HTR-8/SVneo (cell line): ENCODE measurements around the gene TRAPPC3L.

ENCODE experiments used
- DNase-seq: peaks from one replicate; pipeline ENCODE4 v3.0.0; 2011; ENCODE audit warnings: low spot score, mixed read lengths; ENCODE audit not compliant: insufficient read length
- FAIRE-seq: peaks from 2 replicates; lab custom pipeline; 2011; peaks lifted over from hg19 to GRCh38; lab: Jason Lieb, UNC

The TRAPPC3L gene

DNA sequence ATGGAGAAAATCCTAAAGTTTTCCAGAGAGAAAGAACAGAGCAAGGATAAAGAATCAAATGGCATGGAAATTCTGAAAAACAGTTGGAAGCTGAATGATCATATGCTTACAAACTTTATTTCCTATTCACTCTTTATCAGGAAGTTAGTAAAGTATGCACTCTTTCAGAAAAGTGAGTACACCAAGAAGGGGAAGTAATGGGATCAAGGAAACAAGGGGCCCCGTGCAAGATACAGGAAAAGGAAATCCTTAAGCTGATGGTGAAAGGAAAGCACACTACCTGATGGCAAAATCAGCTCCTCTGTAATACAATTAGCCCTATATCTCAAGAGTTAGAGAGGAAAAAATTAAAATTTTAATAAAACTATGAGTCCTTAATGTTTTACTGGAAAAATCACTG is 70.3 kb downstream of the TRAPPC3L start:
- FAIRE-seq (no peak), DNase-seq (no peak)

DNA sequence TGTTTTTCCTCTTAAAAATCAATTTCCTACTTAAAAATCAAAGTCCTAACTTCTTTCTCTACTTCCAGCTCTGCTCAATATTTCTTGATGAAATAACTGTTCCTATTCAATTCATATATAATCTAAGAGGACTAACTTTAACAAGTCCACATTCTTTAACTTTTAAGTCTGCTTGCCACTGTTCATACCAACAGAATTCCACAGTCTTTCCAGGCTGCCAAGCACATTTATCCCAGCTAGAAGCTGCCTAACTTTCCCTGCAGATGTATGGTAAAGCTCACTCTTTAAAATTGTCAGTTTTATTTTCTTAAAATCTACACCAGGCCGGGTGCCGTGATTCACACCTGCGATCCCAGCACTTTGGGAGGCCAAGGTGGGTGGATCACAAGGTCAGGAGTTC is 72.8 kb downstream of the TRAPPC3L start:
- DNase-seq (no peak), FAIRE-seq (no peak)

DNA sequence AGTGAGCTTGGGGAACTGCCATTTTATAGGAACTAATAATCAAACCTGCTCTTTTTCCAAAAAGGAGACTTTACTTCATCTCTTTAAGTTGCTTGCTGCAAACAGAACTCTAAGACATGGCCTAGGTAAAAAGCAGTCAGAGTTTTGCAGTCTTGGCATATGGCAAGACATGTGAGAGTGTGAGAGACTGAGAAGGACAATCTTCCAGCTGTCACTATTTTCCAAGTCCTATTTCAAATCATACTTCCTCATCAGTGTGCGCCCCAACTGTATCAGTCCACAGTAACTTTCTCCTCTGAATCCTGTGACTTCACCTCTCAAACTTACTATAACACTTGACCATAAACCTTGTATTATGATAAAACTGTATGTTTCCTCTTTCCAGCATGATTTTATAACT is 74.0 kb downstream of the TRAPPC3L start:
- DNase-seq (no peak), FAIRE-seq (no peak)

DNA sequence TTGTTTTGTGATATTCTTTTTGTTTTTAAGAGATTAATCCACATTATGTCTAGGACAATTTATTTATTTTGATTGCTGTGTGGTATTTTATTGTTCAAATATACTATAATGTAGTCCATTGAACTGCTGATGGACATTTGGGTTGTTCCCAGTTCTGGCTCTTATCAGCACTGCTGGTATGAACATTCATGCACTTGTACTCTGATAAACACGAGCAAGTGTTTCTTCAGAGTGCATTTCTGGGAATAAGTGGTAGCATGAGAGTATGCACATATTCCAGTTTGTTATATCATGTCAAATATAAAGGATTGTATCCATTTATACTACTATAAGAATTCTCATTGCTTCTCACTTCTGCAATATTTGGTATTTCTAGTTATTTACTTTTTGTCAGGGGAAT is 77.2 kb downstream of the TRAPPC3L start:
- DNase-seq (no peak), FAIRE-seq (no peak)

DNA sequence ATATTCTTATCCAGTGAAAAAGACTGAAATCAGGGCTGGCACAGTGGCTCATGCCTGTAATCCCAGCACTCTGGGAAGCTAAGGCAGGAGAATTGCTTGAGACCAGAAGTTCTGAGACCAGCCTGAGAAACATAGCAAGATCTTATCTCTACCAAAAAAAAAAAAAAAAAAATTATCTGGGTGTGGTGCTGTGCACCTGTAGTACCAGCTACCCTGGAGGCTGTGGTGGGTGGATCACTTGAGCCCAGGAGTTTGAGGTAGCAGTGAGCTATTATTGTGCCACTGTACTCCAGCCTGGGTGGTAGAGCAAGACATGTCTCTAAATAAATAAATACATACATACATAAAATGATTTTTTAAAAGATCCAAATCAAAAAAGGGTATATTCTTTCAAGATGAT is 78.0 kb downstream of the TRAPPC3L start:
- DNase-seq, result no peak
- FAIRE-seq, result no peak

DNA sequence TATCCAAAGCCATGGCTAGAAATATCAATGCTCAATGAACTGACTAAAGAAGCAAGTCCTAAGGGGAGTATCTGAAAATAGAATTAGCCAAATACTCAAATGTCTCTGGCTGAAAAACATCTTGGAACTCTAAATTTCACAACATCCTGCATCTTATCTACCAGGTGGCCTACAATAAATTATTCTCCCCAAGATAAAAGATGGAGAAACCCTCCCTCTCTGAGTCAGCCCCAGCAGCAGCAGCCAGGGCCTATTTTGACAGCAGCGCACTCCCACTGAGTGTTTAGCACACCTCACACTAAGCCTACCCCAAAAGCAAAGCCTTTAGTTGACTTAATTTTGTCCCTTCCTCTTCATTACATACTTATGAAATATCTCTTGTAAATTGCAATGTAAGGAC is 78.4 kb downstream of the TRAPPC3L start:
- no peak for DNase-seq

DNA sequence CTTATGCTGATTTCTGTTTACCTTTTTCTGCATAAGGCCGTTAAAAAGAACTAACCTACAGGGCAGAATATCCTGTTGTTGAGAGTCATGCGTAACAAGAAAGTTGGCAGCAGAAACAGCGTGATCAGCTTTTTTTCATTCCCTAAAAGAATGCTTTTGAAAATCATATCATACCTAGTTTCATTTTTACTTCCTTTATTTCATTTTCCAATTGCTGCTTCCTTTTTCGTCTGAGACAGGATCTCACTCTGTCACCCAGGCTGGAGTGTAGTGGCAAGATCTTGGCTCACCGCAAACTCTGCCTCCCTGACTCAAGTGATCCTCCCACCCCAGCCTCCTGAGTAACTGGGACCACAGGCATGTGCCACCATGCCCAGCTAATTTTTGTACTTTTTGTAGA is 80.2 kb downstream of the TRAPPC3L start:
- DNase-seq, result no peak
- FAIRE-seq, result no peak

More for the DNA sequence above, 78.4 kb downstream of the TRAPPC3L start:
- FAIRE-seq, result no peak

DNA sequence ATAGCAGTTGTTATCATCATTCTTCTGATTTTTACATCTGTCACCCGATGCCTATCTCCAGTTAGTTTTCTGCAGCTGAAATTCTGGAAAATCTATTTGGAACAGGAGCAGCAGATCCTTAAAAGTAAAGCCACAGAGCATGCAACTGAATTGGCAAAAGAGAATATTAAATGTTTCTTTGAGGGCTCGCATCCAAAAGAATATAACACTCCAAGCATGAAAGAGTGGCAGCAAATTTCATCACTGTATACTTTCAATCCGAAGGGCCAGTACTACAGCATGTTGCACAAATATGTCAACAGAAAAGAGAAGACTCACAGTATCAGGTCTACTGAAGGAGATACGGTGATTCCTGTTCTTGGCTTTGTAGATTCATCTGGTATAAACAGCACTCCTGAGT is 82.2 kb downstream of the TRAPPC3L start:
- DNase-seq, result no peak
- no peak for FAIRE-seq

DNA sequence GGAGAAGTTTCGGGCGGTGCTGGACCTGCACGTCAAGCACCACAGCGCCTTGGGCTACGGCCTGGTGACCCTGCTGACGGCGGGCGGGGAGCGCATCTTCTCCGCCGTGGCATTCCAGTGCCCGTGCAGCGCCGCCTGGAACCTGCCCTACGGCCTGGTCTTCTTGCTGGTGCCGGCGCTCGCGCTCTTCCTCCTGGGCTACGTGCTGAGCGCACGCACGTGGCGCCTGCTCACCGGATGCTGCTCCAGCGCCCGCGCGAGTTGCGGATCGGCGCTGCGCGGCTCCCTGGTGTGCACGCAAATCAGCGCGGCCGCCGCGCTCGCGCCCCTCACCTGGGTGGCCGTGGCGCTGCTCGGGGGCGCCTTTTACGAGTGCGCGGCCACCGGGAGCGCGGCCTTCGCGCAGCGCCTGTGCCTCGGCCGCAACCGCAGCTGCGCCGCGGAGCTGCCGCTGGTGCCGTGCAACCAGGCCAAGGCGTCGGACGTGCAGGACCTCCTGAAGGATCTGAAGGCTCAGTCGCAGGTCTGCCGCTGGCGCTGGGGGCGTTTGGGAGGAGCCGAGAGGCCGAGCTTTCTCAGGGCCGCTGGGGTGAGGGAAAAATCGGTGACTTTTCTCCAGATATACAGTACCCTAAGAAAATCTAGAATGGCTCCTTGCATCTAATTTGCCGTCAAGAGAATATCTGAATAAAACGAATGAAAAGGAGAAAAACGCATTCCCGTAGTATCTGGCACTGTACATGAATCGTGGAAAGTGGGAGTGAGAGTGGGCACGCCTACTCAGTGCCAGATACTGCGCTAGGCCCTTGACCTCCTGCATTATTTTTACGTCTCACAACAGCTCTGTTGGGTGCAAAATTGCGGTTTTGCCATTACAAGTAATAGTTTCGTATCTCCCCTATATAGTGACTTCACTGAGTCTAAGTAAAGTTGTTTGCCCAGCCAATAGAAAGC is 83.3 kb downstream of the TRAPPC3L start:
- FAIRE-seq, result no peak
- no peak for DNase-seq

DNA sequence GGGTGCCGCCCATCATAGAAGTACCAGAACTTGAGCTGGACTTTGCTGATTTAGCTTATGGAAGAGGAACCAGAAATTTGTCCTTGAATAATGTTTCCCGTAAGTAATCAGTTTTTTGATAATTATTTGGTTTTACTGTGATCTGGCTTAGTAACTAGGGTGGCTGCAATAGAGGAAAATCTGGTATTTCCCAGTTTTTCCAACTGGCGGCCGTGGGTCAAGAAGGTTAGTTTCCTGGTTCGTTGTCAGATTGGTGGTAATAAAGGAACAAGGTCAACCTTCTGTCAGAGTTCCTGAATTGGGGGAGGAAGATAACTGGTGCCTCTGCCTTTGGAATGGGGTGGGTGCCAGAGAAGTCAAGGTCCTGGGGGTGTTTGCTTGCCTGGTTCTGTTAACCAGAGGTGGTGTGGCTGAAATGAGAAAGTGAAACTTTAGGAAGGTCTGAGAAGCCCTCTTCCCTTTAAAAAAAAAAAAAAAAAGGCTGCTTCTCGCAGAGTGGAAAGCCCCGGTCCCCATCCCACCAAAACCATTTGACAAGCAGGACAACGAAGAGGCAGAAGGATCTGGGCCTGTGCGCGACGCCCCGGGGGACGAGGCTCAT is 84.1 kb downstream of the TRAPPC3L start, which contains the start of gene CALHM6:
Gene CALHM6 (plus strand): TSS at position 45 of the 601 bp plus-strand sequence. CDS start 555 bp downstream, at position 600.
- FAIRE-seq, result no peak
- no peak for DNase-seq

DNA sequence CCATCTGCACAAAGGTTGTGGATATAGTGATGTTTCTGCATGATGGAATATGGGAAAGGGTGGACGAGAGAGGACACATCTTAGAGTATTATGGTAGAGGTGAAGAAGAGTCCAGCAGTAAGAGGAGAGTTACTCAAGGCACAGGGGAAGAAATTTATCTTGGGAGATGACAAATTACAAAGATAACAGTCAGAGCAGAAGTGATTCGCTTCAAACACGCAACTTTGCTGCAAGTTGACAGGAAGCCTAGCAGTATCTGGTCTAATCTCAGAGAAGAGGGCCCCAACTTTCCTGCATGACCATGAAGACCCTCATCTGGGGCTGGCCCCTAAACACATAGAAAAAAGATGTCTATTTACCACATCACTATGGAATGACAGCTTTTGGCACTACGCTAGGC is 85.6 kb downstream of the TRAPPC3L start:
- FAIRE-seq (no peak), DNase-seq (no peak)

DNA sequence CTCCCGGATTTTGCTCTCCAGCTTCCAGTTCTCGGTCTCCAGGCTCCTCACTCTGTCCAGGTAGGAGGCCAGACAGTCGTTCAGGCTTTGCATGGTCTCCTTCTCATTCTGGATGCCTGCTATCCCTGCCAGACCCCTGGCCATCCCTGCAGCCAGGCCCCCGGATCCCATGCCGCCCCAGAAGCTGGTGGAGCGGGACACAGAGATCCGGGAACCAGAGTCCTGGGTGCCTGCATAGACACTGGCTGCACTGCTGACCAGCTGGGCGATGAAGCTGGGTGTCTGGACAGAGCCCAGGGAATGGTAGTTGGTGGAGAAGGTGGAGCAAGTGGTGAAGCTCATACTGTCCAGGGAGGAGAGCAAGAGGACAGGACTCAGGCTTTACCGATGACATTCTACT is 87.2 kb downstream of the TRAPPC3L start:
- FAIRE-seq, result no peak
- no peak for DNase-seq

DNA sequence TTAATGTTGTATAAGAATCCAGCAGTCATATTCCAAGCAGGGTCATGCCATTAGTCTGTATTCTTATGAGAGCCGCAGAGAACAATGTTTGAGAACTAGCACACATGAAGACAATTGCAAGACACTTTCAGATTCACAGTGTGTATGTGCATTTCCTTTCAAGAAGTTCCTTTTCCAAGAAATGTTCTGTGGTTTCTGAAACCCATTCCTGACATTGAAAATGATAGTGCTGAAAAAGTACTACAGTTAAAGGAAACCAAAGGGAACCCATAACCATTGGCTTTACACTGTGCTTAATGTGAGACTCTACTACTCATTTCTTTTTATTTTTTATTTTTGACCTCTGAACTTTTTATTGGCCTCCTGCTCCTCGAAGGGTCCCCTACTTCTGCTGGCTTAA is 88.6 kb downstream of the TRAPPC3L start:
- FAIRE-seq (no peak), DNase-seq (no peak)

DNA sequence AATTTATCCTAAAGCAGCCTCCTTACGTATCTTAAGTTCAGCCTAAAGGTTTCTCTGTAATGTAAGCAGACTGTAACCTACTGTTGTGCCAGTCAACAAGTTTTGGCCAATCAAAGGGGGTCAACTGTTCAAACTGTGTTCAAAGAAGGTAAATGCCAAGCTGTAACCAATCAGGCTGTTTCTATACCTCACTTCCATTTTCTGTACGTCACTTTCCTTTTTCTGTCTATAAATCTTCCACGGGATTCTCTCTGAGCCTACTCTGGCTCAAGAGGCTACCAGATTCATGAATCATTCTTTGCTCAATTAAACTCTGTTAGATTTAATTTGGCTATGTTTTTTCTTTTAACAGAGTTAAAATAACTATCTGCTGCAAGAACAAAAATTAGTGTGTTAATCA is 89.4 kb downstream of the TRAPPC3L start:
- FAIRE-seq, result no peak
- DNase-seq, result no peak

DNA sequence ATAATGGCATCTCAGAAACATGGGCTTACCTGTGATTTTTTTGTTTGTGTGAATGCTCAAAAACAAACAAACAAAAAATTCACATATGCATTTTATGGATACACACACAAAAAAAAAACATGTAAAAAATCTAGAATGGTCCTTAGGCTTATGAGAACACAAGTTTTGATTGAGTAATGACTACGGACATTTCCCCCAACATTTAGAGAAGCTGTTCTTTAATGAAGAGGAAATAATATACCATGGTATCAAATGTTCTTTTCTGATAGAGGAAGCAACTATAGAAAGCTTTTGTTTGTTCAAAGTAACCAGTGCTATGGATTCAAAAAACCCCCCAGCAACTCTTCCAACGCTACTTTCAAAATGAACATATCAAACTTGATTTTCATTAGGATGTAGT is 93.0 kb downstream of the TRAPPC3L start:
- DNase-seq (no peak), FAIRE-seq (no peak)

DNA sequence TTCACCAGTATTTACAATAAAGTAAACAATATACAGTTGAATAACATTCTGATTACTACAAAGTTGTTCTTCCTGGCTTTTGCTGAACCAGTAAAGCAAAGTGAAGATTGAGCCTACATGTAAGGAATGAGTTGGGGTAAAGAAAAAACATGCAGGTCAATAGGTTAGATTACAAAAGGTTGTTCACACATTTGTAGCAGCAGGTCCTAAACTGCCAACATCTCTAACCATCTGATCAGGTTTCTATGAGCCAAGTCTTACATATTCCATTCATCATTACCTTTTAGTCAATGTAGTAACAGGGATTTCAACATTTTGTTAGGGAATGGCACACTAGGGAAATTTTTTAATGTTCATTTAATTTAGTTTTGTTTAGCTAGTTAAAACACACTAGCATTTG is 93.6 kb downstream of the TRAPPC3L start:
- no peak for DNase-seq
- FAIRE-seq, result no peak

DNA sequence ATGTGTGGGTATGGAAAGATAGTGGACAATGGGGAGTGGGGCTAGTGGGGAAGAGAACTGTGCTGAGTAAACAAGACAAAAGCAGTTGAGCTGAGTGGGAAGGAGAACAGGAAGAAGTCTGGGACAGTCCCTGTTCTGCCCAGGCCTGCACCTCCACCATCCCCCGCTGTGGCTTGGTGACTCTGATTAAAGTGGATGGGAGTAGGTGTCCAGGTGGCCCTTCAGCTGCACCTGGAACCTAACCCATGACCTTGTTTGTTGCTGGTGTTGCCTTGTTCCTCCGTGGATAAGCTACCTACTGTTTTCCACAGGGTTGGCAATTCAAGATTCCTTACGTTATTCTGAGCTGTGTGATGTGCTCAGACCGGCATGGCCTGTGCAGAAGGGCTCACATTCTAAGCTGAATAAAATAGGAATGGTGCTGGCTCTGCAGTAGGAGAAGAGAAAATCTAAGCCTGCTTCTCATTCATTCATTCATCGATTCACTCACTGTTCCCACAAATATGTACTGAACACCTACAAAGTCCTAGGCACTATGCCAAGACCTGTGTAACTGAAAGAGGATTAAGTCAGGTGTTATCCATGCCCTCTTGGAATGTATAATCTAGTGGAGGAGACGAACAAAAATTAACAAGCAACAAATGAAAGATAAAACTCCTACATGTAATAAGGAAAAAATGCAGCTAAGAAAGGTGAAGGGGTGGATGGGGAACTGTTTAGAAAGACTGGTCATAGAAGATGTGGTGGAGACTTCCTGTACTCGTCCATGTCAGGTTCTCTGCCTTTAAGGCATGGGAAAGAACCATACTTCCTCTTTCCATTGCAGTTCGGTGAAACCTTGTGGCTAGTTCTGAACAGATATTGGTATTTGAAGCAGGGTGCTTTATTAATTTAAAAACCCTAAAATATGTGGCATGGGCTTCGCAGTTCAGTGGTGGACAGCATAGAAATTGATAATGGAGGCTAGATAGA is 94.4 kb downstream of the TRAPPC3L start:
- no peak for FAIRE-seq

DNA sequence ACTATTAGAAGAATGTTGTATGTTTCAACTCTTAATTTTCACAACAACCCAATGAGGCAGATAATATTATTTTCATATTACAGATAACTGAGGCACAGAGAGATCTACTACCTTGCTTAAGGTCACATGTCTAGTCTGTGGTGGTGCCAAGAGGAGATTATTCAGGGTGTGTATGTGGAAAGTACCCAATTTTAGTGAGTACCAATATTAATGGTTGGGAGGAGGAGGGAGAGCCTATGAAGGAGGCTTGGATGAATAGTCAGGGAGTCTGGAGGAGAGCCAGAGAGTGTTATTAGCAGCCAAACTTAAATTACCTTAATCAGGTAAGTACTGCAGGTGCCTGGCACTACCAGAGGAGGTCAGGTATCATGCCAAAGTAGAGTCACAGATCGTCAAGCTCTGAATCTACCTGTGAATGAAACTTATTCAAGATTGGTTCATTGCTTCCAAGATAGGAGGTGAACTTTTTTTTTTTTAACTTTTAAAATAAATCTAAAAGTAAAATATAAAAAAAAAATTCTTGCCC is 95.2 kb downstream of the TRAPPC3L start:
- DNase-seq (no peak), FAIRE-seq (no peak)

More for the DNA sequence above, 94.4 kb downstream of the TRAPPC3L start:
- no peak for DNase-seq

DNA sequence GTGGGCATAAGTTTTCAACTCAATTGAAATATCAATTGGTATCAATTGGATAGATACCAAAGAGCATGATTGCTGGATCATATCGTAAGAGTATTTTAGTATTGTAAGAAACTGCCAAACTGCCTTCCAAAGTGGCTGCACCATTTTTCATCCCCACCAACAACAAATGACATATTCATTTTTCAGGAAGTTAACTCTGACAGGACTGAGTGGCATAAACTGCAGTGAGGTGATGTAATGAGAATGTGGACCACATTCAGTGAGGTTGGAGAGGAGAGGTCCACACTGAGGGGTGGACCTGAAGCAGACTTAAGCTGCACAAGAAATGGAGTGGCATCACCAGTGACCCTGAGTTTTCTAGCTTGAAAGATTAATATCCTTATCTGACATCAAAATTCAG is 95.9 kb downstream of the TRAPPC3L start:
- DNase-seq, result no peak
- no peak for FAIRE-seq

DNA sequence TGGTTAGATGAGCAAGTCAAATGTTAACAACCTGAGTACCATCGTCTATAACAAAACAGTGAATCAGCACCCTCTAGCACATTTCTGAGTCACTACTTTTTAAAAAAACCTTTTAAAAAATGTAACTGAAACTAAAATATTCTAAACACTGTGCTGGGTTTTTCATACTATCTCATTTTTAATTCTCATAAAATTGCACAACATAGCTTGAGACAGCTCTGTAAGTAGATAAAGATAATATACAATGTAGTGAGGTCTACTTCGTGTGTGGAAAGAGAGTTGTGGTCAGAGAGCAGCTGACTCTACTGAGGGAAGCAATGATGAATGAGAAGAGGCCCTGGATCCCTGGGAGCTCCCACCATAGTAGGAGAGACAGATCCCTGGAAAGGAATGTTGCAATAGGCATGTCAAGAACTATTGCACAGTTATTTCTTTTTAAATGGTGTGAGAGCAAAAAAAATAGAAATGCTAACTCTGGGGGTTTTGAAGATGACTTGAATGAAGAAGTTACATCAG is 97.9 kb downstream of the TRAPPC3L start:
- DNase-seq (peak; percentile 63), FAIRE-seq (no peak)
